Non-pigmented ciliary epithelial cell (primary cell): ENCODE measurements around the gene FBXL22.
"Not testable (repeated sequence)": the region's sequence is repeated elsewhere in the genome, so short reads cannot be mapped to it uniquely, and the experiment has no call there.

Experiments
- DNase-seq: peaks from one replicate; pipeline ENCODE4 v3.0.0-alpha.2; 2010; ENCODE audit warnings: low read depth

FBXL22 gene

DNA sequence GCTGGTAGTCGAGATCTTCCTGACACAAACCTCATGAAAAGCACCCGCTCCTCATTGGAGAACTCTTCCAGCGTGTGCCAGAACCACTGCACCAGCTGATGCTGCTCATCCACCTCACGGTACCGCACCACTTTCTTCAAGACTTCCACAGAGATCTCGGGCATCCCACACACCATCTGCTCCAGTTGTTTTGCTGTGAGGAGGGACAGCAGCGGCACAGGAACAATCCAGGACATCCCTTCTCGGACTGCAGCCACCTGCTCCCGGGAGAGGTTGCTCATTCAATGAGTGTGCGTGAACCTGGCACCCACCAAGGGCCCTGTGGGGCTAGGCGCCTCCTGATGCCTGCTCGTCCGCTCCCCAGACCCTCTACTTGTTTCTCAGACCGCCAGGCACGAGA, 15.1 kb downstream of the FBXL22 start:
- DNase-seq: no peak

DNA sequence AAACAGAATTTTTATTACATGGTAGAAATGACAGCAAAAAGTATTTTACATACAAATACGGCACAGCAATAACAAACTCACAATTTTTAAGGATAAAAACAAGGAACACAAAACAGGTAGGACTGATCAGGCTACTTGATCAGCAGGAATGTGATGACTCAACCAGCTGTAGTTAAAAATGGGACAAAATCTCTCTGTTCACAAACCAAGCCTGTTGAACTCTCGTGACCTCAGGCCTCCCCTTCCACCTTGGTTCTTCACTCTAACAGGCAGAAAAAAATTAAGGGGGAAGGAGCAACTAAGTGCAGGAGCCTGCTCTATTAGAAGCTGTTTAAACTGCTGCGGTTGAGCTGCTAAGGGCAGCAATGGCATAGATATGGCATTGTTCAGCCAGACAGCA, 18.7 kb downstream of the FBXL22 start:
- DNase-seq: no peak

DNA sequence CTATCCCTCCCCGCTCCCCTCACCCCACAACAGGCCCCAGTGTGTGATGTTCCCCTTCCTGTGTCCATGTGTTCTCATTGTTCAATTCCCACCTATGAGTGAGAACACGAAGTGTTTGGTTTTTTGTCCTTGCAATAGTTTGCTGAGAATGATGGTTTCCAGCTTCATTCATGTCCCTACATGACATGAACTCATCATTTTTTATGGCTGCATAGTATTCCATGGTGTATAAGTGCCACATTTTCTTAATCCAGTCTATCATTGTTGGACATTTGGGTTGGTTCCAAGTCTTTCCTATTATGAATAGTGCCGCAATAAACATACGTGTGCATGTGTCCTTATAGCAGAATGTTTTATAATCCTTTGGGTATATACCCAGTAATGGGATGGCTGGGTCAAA, 20.0 kb downstream of the FBXL22 start:
- not testable (repeated sequence) for DNase-seq

DNA sequence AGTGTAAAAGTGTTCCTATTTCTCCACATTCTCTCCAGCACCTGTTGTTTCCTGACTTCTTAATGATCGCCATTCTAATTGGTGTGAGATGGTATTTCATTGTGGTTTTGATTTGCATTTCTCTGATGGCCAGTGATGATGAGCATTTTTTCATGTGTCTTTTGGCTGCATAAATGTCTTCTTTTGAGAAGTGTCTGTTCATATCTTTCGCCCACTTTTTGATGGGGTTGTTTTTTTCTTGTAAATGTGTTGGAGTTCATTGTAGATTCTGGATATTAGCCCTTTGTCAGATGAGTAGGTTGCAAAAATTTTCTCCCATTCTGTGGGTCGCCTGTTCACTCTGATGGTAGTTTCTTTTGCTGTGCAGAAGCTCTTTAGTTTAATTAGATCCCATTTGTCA, 20.4 kb downstream of the FBXL22 start:
- DNase-seq: not testable (repeated sequence)

DNA sequence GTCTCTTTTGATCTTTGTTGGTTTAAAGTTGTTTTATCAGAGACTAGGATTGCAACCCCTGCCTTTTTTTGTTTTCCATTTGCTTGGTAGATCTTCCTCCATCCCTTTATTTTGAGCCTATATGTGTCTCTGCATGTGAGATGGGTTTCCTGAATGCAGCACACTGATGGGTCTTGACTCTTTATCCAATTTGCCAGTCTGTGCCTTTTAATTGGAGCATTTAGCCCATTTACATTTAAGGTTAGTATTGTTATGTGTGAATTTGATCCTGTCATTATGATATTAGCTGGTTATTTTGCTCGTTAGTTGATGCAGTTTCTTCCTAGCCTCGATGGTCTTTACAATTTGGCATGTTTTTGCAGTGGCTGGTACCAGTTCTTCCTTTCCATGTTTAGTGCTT, 23.6 kb downstream of the FBXL22 start:
- DNase-seq: not testable (repeated sequence)

DNA sequence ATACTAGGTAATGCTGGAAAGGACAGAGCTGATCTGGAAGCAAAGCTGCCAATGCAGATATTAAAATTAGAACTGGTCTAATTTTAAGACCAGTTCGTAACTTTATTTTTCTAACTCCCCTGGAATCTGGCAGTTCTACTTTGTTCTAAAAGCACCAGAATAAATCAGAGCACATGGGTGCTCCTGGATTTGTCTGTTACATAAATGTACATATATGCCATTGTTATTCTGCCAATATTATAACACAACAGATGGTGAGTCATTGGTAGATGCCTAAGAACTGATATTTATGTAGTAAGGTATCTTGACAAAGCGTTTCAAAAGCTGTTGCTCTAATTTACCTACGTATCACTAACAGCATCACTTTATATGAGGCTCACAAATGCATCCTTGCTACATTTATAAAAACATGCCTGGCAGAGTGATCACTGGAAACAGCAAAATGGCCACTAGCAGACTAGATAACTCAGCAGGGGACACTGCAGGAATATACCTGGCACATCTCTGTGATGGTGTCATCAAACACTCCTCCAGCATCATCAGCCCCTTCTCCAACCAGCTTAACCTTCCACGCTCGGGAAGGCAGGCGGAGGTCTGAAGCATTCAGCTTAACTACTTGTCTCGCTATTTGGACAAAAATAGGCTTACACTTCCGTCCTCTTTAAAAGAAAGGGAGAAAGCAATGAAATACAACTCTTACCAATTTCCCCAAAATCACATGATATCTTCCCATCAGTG, 26.2 kb downstream of the FBXL22 start:
- DNase-seq: no peak

DNA sequence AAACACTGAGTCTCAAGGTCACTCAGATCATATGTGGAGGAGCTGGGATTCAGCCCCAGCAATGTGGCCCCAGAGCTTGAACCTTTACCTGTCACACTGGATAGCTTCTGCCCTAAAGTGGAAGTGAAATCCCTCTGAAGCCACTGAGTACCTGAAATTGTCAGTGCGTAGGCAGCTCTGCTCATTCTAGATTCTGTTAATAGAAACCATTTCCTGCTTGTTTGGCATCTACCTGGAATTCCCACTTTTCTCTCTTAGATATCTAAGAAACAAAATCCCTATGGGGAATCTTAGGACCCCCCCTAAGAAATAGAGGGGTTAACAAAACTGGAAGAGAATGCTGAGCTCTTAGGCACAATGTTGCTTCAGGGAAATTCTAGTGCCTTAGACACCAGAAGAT, 29.8 kb downstream of the FBXL22 start:
- no peak for DNase-seq

DNA sequence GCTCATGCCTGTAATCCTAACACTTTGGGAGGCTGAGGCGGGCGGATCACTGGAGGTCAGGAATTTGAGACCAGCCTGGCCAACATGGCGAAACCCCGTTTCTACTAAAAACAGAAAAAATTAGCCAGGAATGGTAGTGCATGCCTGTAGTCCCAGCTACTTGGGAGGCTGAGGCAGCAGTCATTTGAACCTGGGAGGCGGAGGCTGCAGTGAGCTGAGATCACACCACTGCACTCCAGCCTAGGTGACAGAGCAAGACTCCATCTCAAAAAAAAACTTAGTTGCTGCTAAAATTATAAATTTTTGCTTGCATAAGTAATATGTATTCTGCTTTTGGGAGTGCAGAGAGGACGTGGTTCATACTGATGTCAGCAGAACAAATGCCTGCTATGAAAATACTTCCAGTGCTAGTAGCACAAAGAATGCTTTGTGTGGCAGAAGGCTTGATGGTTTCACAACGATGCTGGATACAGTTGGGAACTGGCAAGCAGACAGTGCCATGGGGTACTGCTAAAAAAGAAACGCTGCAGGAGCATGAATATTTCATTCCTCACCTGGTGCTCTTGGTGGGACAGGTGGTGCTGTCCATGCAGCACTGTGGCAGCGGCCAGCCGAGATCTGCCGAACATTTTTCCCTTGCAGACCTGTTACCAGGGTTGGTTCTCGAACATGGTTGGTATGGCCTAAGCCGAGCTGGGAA, 31.1 kb downstream of the FBXL22 start:
- DNase-seq: no peak

DNA sequence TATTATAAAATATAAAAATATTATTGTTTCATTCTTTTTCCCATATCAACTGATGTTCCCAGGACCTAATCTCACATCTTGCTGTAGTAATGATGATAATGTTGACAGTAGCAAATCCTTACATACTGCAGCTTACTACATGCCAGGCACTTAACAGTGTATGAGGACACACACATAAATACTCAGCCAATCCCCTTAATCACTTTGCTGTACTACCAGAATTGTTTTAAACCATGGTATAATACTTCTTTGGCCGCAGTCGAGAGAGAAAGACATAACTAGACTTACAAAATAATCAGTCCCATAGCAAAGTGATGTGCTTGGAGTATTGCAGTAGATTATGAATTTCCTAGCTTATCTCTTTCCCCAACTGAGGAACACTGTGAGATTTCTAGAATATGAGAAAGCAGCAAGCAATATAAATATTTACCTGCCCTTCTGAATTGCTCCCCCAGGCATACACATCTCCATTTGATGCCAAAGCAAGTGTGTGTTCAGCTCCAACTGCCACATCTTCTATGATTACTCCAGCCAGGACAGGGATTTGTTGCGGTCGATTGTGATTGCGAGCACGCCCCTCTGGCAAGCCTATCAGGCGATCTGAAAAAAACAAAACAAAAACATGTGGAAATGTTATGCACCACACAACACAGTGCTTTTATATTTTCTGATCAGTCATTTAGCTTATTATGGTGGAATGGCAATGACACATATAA, 33.0 kb downstream of the FBXL22 start:
- DNase-seq: no peak

DNA sequence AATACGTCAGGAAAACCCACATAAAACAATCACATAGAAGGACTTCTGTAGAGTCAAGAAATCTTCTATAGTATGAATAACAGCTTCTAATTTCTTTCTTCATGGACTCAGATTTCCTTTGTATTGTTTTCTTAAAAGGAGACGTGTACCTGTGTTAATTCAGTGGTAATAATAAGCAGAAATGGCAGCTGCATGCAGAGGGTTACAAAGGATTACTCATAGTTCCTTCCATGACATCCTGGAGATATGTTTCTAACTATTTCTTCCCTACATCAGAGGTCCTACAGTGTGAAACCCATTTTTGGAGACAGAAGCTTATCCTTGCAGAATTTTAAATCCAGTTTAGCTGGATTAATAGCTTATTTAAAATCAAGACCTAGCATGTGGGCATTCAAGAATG, 36.1 kb downstream of the FBXL22 start:
- DNase-seq: no peak

DNA sequence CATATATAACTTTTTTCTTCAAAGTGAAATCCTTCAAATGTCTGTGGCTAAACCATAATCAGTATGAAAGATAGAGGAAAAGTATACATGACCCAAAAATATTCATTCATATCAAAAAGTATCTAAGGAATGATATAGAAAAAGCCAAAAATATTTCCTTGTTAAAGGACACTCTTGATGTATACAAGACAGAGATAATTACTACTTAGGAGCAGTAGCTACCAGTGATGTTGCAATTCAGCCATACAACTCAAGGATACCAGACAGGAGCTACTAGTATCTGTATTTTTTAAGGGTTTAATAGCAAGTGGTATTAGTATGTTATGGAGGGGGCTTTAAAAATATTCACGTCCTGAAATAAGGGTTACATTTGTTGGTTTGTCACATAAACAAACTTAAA, 37.0 kb downstream of the FBXL22 start:
- DNase-seq: no peak

DNA sequence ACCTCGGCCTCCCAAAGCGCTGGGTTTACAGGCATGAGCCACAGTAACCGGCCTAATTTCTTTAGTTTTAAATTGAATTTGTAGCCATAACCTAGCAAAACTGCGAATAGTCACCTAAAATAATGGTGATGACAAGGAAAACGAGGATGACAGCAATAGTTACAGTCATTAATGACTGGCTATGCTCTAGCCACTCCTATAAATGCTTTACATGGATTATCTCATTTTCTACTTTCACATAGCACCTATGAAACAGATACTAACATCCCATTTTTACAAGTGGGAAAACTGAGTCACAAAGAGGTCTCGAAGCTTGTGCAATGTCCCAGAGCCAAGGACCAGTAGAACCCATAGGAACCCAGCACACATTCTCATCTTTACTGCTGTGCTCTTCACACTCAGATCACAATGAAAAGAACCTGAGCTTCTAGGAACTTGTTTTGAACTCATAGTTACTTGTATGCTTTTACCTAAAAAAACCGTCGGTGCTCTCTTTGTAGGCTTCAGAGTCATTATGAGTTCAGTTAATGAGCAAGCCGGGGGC, 39.4 kb downstream of the FBXL22 start:
- no peak for DNase-seq

DNA sequence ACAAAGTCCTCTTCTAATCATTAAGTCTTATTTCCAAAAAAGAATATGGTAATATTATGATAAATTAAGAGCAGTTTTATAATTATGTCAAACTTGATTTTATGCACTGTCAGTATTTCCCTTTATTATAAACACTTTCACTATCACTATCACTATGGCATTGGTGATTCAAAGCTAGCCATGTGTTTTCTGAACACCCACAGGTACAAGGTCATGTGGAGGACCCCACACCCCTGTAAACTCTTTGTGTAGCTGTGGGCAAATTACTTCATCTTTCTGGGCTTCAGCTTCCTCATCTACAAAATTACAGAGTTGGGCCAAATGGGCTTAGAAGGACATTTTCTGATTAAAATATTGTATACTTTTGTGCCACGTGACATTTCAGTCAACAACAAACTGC, 41.7 kb downstream of the FBXL22 start:
- no peak for DNase-seq

DNA sequence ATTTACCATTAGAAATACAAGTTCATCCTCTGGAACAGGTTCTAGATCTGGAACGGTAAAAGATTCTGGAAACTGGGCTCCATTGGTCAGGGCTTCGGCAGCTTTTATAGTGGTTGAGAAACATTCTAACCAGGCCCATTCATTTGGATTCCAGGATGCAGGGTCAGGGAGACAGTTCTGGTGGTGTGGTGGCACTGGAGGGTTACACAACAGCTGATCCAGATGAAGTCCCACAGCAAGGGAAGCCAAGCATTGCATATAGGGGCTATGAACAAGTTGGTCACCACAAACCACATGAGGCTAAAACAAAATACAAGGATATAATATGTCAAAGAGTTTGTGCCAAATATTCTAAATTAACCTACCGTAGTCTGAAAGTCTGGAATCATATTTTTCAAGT, 43.0 kb downstream of the FBXL22 start:
- no peak for DNase-seq
